HG03135 (cell line): ENCODE results near the gene DNAH8.
"Not testable (repeated sequence)": the region's sequence is repeated elsewhere in the genome, so short reads cannot be mapped to it uniquely, and the experiment has no call there.

ENCODE experiments used
- ATAC-seq: cut with Tn5 transposase; IDR thresholded peaks from one replicate; pipeline ENCODE4 v1.9.1; 2021; ENCODE audit warnings: mild to moderate bottlenecking, moderate library complexity; ENCODE audit not compliant: unreplicated experiment

Gene DNAH8

DNA sequence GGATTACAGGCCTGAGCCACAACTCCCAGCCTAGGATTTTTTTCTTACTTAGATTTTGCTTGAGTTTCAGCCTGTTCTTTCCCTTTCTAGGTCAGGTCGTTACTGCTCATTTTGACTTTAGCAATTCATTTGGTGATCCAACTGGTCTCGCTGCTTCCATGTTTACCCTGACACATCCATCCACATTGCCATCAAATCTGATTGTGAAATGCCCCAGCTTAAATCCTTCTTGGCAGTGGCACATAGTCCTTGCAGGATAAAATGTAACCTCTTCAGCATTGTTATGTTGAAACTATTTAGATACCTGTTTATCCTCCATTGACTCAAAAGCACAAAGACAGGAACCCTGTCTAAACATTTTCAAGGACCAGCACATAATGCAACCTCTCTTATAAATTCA is 77.2 kb downstream of the DNAH8 start:
- no peak for ATAC-seq

DNA sequence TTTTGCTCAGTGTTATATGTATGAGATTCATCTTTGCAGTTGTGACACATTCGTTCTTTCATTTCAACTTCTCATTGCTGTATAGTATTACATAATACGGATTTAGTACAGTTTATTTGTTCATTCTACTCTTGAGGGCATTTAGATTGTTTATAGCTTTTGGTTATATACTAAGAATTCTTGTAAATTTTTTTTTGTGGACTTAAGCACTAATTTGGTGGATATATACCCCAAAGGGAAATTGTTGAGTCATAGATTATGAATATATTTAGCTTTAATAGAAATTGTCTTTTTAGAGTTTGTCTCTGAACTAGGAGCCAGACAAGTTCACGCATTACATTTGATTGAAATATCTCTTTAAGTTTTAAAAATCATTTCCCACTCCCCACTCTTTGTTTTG is 79.6 kb downstream of the DNAH8 start:
- ATAC-seq, result no peak

DNA sequence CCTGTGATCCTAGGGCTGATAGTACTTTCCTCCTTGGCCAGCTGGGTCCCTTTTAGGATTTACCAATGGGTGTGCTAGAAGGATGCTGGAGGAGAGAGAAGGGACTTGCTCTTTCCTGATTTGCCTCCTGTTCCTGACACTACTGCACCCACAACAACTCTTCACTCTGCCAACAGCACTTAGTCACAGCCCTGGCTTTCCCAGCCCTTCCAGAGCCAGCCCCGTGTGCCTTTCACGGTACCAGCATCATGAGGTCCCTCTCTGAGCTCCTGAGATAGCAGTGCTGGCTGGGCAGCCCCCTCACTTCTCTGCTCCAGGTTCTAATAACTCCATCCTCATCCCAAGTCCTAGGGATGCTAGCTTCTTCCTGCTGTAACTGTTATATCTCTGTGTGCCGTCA is 80.9 kb downstream of the DNAH8 start:
- no peak for ATAC-seq

DNA sequence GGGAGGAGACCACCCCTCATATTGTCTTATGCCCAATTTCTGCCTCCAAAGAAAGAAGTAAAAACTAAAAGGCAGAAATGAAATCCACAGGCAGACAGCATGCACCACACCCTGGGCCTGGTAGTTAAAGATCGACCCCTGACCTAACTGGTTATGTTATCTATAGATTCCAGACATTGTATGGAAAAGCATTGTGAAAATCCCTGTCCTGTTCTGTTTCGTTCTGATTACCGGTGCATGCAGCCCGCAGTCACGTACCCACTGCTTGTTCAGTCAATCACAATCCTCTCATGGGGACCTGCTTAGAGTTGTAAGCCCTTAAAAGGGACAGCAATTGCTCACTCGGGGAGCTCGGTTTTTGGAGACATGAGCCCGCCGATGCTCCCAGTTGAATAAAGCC is 81.3 kb downstream of the DNAH8 start:
- ATAC-seq, result not testable (repeated sequence)

DNA sequence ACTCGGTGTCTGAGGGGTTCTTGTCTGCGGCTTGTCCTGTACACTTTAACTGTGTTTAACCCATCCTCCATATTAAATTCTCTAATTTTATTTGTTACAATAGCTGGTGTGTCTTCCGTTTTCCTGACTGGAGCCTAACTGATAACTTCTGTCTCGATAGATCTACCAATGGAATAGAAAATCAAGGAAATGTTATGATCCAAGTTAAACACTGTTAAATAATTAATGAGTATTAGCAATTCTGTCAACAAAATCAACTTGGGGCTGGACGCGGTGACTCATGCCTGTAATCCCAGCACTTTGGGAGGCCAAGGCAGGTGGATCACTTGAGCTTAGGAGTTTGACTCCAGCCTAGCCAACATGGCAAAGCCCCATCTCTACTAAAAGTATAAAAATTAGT is 81.7 kb downstream of the DNAH8 start:
- no peak for ATAC-seq

DNA sequence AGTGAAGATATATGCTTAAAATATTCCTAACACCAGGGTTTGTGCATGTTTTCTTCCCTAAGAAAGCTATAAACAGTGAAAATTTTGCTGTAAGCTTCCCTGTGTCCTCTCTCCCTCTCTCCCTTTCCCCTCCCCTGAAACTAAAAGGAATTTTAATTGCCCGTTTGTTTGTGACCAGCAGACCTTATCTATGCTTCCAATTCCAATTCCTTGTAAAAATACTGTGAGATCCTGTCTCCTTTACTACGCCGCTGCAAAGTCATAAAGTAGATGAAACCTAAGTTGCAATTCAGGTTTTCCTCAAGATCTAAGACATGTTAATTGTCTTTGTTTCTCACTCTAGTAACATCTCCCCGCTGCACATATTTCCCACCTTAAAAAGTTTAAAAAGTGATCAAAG is 82.3 kb downstream of the DNAH8 start:
- ATAC-seq, result no peak

DNA sequence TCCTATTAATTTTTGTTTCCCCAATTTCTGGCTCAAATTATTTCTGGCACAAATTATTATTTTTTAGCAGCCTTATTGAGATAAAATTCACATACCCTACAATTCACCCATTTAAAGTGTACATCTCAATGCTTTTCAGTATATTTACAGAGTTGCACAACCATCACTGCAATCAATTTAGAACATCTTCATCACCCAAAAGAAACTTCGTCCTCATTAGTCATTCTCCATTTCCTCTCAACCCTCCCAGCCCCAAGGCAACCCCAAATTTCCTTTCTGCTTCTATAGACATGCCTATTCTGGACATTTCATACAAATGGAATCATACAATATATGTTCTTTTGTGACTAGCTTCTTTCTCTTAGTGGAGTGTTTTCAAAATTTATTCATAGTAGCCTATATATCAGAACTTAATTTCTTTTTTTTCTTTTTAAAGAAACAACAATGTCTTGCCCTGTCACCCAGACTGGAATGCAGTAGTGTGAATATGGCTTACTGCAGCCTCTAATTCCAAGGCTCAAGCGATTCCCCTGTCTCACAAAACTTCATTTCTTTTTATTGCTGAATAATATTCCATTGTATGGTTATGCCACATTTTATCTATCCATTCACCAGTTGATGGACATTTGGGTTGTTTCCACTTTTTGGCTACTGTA is 84.5 kb downstream of the DNAH8 start:
- ATAC-seq, result no peak

DNA sequence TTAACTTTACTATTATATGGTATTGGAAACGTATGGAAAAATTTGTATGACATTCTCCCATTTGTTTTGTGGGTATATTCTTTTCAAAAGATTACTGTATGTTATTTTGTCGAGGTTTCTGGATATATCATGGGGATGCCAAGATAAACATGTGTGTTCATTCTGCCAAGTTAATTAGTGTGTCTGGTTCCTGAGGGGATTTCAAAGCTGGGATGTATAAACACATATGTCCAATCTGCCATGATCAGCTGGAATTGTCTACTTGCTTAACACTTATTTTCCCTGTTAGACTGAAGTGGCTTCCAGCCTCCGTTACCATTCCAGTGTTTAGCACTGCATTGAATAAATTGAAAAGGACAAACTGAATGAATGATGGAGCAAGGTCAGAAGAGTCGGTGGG is 86.2 kb downstream of the DNAH8 start:
- ATAC-seq, result no peak

DNA sequence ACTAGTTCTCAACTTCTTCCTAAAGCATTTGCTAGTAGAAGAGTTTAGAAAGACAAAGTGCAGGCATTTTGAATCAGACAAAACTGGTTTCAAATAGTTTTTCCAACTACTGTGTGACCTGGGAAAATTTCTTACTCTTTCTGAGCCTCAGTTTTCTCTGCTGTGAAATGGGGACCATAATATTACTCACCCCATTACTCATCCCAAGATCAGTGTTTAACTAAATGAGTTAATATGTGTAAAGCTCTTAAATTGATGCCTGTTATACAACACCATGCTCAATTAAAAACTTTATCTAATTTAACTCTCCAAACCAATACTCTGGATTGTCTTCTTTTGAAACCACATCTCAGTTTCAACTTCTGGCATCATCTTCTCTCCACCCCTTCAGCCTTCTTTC is 87.4 kb downstream of the DNAH8 start:
- no peak for ATAC-seq

DNA sequence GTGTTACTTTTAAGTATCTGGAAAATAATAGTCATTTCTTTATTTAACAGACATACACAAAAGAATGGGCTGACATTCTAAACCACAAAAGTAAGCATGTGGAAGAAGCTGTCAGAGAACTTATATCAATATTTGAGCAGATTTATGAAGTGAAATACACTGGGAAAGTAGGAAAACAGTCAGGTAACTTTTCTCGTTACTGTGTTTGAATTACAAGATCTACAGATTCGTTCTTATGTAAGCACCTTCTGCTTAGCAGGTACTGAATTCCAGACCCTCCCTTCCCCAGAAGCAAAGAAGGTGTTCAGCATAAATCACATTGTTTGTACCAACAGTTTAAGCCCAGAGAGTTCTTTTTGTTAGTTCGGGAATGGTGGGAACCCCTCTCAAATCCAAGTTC is 88.0 kb downstream of the DNAH8 start:
- no peak for ATAC-seq

DNA sequence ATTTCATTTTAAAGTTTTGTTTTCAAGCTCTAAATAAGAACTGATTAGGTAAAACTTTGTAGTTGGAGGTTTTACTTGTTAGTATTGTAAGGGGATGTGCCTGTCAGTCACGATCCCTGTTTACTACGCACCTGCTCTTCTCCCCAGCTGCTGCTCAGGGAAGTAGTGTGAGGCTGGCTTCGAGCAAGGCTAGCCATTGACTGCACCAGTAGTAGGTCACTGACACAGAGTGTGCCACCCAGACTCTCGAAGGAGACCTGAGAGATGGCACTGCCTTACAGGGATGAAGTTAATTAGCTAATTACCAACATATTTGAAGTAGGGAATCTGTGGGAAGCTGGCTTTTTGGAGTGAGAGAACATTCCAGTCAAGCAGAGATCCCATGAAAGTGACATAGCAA is 89.2 kb downstream of the DNAH8 start:
- ATAC-seq, result no peak

DNA sequence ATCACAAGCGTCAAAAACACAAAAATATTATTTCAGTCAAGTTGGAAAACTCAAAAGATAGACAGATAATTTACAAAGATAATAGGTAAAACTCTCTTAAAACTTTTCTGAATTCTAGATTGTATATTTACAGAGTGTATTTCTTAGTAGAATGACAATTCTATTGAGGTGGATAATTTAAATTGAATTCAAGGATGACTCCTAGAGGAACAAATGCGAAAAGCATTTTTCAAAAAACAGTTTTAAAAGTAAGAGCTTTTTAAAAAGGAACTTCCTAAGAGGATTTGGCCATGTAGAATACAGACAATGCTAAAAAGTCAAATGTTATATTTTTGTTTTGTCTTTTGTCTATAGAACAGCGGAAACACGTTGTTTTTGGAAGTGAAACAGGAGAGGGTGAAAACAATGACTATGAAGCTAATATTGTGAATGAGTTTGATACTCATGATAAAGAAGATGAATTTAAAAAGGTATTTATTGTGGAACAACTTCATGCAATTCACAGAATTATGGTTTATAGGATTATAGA is 90.1 kb downstream of the DNAH8 start:
- ATAC-seq, result no peak

DNA sequence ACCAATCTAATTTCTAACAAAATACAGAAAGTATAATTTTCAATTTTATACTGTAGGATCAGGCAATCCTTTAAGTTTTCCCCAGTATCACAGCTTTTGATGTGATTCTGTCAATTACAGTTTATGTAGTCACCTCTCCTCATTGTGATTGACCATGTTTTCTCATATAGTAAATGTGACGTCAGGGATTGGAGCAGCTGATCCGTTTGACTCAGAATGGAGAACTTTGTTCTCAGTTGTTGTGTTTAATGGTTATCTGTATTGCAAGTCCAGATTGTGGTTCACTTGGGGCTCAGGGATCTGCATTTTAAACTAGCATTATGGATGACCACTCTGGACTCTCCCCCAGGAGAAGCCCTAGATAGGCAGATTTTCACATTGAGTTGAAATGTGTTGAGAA is 90.6 kb downstream of the DNAH8 start:
- no peak for ATAC-seq

DNA sequence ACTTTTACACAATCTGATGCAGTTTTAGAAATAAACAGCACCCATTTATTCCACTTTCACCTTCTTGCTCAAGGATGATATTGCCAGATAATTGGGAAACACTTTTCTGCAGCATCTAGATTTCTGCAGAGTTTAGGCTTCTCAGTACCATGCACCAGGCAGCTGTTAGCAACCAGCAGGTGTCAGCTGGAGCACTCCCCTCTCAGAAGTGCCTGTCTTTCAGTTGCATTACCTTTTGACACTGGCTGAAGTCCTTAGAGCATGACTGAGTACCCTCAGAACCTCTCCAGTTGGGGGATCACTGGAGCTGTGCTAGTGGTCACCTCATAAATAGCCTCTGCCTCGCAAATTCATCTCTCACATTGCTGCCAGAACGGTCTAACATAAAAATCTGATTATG is 91.2 kb downstream of the DNAH8 start:
- ATAC-seq, result no peak

DNA sequence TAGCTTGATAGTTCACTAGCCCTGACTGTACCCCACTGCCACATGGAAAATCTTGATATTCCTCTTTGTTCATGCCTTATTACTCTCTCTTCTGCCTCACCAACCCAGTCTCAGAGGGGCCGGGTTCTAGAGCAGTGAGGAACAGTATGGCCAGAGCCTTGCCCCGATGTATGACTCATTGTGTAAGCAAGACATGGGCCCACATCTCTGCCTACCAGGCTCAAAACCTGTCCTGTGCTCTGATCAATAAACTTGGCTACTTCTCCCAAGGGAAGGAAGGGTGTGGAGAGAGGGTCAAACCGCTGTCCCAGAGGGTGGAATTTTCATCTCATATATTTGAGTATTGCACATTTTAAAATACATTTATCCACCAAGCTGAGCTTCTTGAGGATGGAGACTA is 91.7 kb downstream of the DNAH8 start:
- ATAC-seq, result no peak

DNA sequence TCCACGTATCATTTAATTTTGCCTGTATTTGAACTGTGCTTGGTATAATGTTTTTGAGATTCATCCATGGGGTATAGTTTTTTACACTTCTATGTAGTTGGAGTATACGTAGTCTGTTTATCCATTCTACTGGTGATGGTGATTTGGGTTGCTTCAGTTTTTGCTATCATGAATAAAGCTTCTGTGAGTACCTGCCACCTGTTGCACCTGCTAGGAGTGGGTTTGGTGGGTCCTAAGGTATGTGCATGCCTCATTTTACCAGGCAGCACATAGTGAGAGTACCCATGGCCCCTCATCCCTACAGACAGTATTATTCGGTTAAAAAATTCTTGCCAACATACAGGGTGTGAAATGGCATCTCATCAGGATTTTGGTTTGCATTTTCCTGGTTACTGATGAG is 92.9 kb downstream of the DNAH8 start:
- no peak for ATAC-seq

DNA sequence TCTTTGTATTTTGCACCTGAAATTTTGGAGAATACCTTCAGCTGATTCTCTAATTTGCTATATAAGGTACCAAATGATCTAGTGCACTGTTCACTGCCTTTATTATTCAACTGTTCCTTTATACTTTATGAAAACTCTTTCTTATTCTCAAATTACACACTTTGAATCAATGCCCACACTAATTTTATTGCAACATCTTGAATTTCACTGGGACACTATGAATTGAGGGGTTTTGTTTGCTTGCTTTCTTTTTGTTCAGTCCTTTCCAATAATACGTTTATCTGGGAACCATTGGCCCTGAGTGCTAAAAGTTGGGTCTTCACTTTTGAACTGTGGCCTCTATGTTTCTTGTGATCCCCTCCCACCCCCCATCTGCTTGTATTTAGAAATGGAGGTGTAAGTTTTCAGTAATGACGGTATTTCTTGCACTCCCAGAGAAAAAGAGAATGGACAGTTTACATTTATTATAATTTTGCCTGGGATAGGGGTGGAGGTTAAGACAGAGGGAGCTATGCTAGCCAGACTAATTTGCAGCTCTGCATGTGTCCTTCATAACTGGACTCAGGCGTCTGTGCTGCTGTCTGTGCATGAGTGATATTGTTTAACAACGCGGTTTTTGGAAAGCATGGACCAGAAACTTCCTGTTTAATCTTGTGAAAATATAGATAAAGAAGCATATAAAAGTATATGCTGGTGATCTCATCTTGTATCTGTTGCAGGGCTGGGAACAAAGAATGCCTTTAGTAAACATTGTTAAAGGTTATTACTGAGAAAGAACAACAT is 98.1 kb downstream of the DNAH8 start:
- no peak for ATAC-seq

DNA sequence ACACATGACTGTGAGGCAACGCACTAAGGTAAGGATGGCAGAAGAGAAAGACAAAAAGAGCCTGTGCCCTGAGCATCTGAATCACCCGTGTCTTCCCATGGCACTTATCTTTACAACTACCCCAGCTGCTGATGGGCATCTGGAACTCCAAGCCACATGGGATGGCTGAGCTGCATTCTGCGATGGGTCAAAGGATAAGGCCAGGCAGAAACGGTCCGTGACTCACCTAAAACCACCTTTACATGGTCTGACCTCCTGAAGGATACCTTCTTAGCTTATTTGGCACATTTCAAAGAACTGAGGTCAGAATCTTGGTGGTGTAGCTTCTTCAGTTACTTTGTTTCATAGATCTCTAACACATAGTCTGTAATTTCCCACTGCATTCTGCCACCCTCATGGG is 99.7 kb downstream of the DNAH8 start:
- ATAC-seq, result no peak

DNA sequence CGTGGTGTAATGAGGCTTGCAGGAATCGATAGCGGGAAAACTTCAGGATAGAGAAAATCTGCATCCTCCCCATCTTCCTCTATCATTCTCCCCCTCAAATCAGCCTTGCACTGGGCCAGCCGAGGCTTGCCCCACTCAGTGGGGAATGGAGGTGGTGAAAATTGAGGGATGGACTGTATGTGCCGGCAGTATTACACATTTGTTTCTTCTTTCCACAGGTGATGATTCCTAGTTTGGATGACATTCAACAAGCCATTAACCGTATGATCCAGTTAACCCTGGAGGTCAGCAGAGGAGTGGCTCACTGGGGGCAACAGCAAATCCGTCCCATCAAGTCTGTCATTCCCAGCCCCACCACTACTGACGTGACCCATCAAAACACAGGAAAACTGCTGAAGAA is 100.1 kb downstream of the DNAH8 start:
- no peak for ATAC-seq

DNA sequence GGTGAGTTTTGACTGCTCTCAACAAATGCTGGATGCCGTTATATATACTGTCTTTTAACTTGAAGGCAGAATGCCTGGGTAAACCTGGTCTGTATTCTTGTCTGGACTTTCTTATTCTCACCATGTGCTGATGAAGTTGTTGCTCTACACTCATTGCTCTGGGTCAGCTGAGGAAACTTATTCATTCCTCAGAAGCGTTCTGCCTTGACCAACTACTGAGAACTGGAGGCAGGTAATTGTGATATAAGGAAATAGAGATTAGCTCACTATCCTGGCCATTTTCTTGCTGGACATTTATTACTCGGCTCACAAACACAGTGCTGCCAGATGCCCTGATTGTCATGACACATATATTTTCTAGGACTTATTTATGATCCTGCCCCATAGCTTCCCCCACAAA is 103.6 kb downstream of the DNAH8 start:
- no peak for ATAC-seq

DNA sequence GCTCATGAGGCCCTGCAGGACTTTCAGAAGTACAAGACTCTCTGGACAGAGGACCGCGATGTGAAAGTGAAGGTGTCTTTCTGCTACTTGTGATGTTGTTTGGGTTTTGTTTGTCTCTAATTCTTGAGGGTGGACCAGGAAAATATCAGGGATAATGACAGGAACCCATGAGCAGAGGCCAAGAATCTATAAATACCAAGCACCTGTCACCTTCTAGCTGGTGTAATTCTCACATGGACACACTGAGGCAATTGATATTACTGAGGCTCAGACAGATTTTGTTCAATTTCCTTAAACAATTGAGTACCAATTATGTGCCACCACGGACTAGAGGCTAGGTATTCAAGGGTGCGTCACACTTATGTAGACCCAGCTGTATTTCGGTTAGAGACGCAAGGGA is 107.9 kb downstream of the DNAH8 start:
- no peak for ATAC-seq

DNA sequence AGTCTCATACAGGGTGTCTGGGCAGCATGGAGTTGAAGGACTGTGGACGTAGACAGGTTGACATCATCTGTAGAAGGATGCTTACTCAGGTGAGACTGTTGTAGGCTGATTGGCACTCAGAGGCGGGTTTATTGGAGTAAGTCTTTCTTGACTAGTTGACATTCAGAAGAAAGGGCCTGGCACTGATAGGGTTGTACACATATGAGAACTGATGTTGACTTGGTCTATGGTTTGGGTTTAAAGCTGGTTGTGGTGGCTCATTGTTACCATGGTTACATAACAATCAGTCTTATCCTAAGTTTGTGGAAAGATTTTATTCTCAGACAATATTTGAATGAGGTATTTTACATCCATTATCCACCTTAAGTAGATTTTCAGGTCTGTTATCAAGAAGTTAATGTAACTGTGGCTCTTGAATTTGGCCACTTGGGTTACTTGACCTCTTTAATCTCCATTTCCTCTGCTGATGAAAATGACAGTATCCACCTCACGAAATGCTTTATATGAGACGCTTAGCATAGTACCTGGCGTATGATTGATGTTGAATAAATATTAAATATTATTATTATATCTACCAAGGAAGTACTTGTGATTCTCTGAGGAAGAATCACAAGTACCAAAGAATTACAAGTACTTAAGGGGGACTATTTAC is 109.3 kb downstream of the DNAH8 start:
- no peak for ATAC-seq
